IMR-90 (cell line): Measurements from ENCODE around the gene CCT3. TPM values are rescaled to one million over a fixed set of nuclear protein-coding genes. Genes with fewer than 3 reads are reported as not detected.

Experiments used
- ATAC-seq: fragments of 200-7000 bp; cut with Tn5 transposase; 2 replicates; pipeline ENCODE4 v1.9.1; 2020; ENCODE audit warnings: low read depth, mild to moderate bottlenecking, moderate library complexity
- BruUV-seq: library from RNA; stranded (reverse); fragments of 400-500 nt; replicated peaks from 2 replicates; lab custom pipeline; 2021; lab: Mats Ljungman, UMichigan
- CTCF ChIA-PET: fragments of 300-600 bp; formaldehyde crosslinking; extraction: SDS; loops from one replicate; lab custom pipeline; 2021; ENCODE audit warnings: antibody characterized with exemption; lab: Yijun Ruan, JAX
- POLR2A ChIA-PET: fragments of 300-600 bp; sonication (Branson Sonifier 250); formaldehyde crosslinking; loops from one replicate; lab custom pipeline; 2022; ENCODE audit warnings: antibody characterized with exemption; ENCODE audit not compliant: unreplicated experiment; lab: Charles Lee
- DNase-seq: peaks from one replicate; pipeline ENCODE4 v3.0.0; 2013
- H2AFZ ChIP-seq: replicated peaks from 2 replicates; pipeline ENCODE3; 2013; ENCODE audit warnings: low read length, mild to moderate bottlenecking; ENCODE audit not compliant: poor library complexity
- H2AK5ac ChIP-seq: 2 replicates; pipeline ENCODE4 v1.6.1; 2013; ENCODE audit warnings: low read depth, low read length, inconsistent platforms
- H2AK9ac ChIP-seq: replicated peaks from 2 replicates; pipeline ENCODE3; 2013; ENCODE audit warnings: mild to moderate bottlenecking, low read depth, low read length, moderate library complexity; ENCODE audit not compliant: poor library complexity
- H2BK120ac ChIP-seq: 2 replicates; pipeline ENCODE4 v1.6.1; 2013; ENCODE audit warnings: low read depth, low read length, inconsistent platforms
- H2BK15ac ChIP-seq: 3 replicates; pipeline ENCODE4 v1.6.1; 2013; ENCODE audit warnings: low read depth, low read length, inconsistent platforms
- H2BK20ac ChIP-seq: 2 replicates; pipeline ENCODE4 v1.6.1; 2013; ENCODE audit warnings: low read depth, mild to moderate bottlenecking, inconsistent platforms, low read length, moderate library complexity
- H2BK5ac ChIP-seq: 2 replicates; pipeline ENCODE4 v1.6.1; 2013; ENCODE audit warnings: mild to moderate bottlenecking, low read depth, low read length, inconsistent platforms; ENCODE audit not compliant: poor library complexity, severe bottlenecking
- H3K14ac ChIP-seq: replicated peaks from 2 replicates; pipeline ENCODE4 v1.6.1; 2013; ENCODE audit warnings: low read depth, low read length, inconsistent platforms
- H3K18ac ChIP-seq: 2 replicates; pipeline ENCODE4 v1.6.1; 2013; ENCODE audit warnings: low read depth, low read length, control low read depth
- H3K23ac ChIP-seq: 2 replicates; pipeline ENCODE4 v1.6.1; 2013; ENCODE audit warnings: low read depth, low read length, inconsistent platforms
- H3K27ac ChIP-seq: 2 replicates; pipeline ENCODE4 v1.5.1; 2013; ENCODE audit warnings: mild to moderate bottlenecking, control low read depth, low read length; ENCODE audit not compliant: insufficient read depth
- H3K27me3 ChIP-seq: 2 replicates; pipeline ENCODE4 v1.6.1; 2013; ENCODE audit warnings: low read length; ENCODE audit not compliant: control insufficient read depth, insufficient read depth
- H3K36me3 ChIP-seq: 2 replicates; pipeline ENCODE4 v1.6.1; 2013; ENCODE audit warnings: low read length, mixed read lengths; ENCODE audit not compliant: control insufficient read depth, insufficient read depth
- H3K4ac ChIP-seq: 2 replicates; pipeline ENCODE4 v1.6.1; 2013; ENCODE audit warnings: low read depth, low read length, inconsistent platforms
- H3K4me1 ChIP-seq: 2 replicates; pipeline ENCODE4 v1.6.1; 2013; ENCODE audit warnings: low read length, mixed read lengths; ENCODE audit not compliant: control insufficient read depth, insufficient read depth
- H3K4me2 ChIP-seq: 2 replicates; pipeline ENCODE4 v1.6.1; 2013; ENCODE audit warnings: low read depth, mild to moderate bottlenecking, control low read depth, low read length, moderate library complexity
- H3K4me3 ChIP-seq: 2 replicates; pipeline ENCODE4 v1.5.1; 2013; ENCODE audit warnings: low read depth, mild to moderate bottlenecking, control low read depth, low read length, moderate library complexity; ENCODE audit not compliant: insufficient read depth
- H3K56ac ChIP-seq: 2 replicates; pipeline ENCODE4 v1.6.1; 2013; ENCODE audit warnings: low read length, inconsistent platforms; ENCODE audit not compliant: insufficient read depth; ENCODE audit errors: extremely low read depth
- H3K79me1 ChIP-seq, 2 experiments: 2 replicates each; pipeline ENCODE4 v1.6.1; 2013; ENCODE audit warnings: low read length in 2 of 2, inconsistent platforms in 1 of 2, low read depth in 1 of 2
- H3K9ac ChIP-seq: 2 replicates; pipeline ENCODE4 v1.6.1; 2013; ENCODE audit warnings: low read depth, low read length, control low read depth
- H3K9me1 ChIP-seq: 2 replicates; pipeline ENCODE4 v1.6.1; 2013; ENCODE audit warnings: low read length, inconsistent platforms; ENCODE audit not compliant: insufficient read depth
- H3K9me3 ChIP-seq: 2 replicates; pipeline ENCODE4 v1.6.1; 2013; ENCODE audit warnings: low read length; ENCODE audit not compliant: control insufficient read depth, insufficient read depth
- H4K20me1 ChIP-seq: 2 replicates; pipeline ENCODE4 v1.6.1; 2013; ENCODE audit warnings: low read length, inconsistent platforms; ENCODE audit not compliant: insufficient read depth
- H4K5ac ChIP-seq: 2 replicates; pipeline ENCODE4 v1.6.1; 2013; ENCODE audit warnings: mild to moderate bottlenecking, low read depth, low read length, control low read depth
- H4K8ac ChIP-seq, 2 experiments: 2 replicates each; pipeline ENCODE4 v1.6.1; 2013; ENCODE audit warnings: low read depth in 2 of 2, low read length in 2 of 2, control low read depth in 1 of 2, inconsistent platforms in 1 of 2
- H4K91ac ChIP-seq: 2 replicates; pipeline ENCODE4 v1.6.1; 2013; ENCODE audit warnings: low read depth, low read length, inconsistent platforms; ENCODE audit not compliant: insufficient read depth
- BHLHE40 ChIP-seq: fragments of 150-350 bp; IDR thresholded peaks from 2 replicates; pipeline ENCODE4 v1.6.1; 2016; ENCODE audit warnings: mild to moderate bottlenecking, low read depth, low read length
- CEBPB ChIP-seq: IDR thresholded peaks from 2 replicates; pipeline ENCODE4 v1.6.1; 2012; ENCODE audit warnings: low read depth, low read length, improper control_type of control experiment
- CHD1 ChIP-seq: IDR thresholded peaks from 2 replicates; pipeline ENCODE4 v1.6.1; 2012; ENCODE audit warnings: low read depth, low read length, improper control_type of control experiment
- CTCF ChIP-seq: conservative IDR thresholded peaks from 2 replicates; pipeline ENCODE4 v1.5.1; 2012; ENCODE audit warnings: mild to moderate bottlenecking, low read depth, low read length, improper control_type of control experiment
- ELK1 ChIP-seq: fragments of 150-350 bp; IDR thresholded peaks from 2 replicates; pipeline ENCODE4 v1.6.1; 2016; ENCODE audit warnings: low read depth, mild to moderate bottlenecking, low read length, moderate library complexity, borderline replicate concordance
- FOS ChIP-seq: fragments of 150-350 bp; IDR thresholded peaks from 2 replicates; pipeline ENCODE4 v1.6.1; 2016; ENCODE audit warnings: low read depth, low read length
- MAZ ChIP-seq: IDR thresholded peaks from 2 replicates; pipeline ENCODE4 v1.6.1; 2012; ENCODE audit warnings: low read depth, mild to moderate bottlenecking, low read length, improper control_type of control experiment, moderate library complexity, borderline replicate concordance
- MXI1 ChIP-seq: IDR thresholded peaks from 2 replicates; pipeline ENCODE4 v1.6.1; 2012; ENCODE audit warnings: low read depth, mild to moderate bottlenecking, low read length, moderate library complexity, borderline replicate concordance
- NFE2L2 ChIP-seq: fragments of 150-350 bp; IDR thresholded peaks from 2 replicates; pipeline ENCODE4 v1.6.1; 2016; ENCODE audit warnings: low read depth, mild to moderate bottlenecking, low read length
- POLR2A ChIP-seq: IDR thresholded peaks from 2 replicates; pipeline ENCODE4 v1.6.1; 2012; ENCODE audit warnings: mild to moderate bottlenecking, low read depth, low read length
- RAD21 ChIP-seq: IDR thresholded peaks from 2 replicates; pipeline ENCODE4 v1.6.1; 2012; ENCODE audit warnings: low read length, improper control_type of control experiment
- RCOR1 ChIP-seq: IDR thresholded peaks from 2 replicates; pipeline ENCODE4 v1.6.1; 2012; ENCODE audit warnings: mild to moderate bottlenecking, low read length, improper control_type of control experiment; ENCODE audit not compliant: insufficient replicate concordance
- RFX5 ChIP-seq: IDR thresholded peaks from 2 replicates; pipeline ENCODE4 v1.8.0; 2012; ENCODE audit warnings: low read depth, mild to moderate bottlenecking, low read length, moderate library complexity
- SMC3 ChIP-seq: fragments of 150-350 bp; IDR thresholded peaks from 2 replicates; pipeline ENCODE4 v1.6.1; 2016; ENCODE audit warnings: low read depth, mild to moderate bottlenecking, antibody characterized with exemption, low read length, moderate library complexity
- USF2 ChIP-seq: fragments of 150-350 bp; IDR thresholded peaks from 2 replicates; pipeline ENCODE4 v1.6.1; 2017; ENCODE audit warnings: mild to moderate bottlenecking, antibody characterized with exemption, low read length, low read depth
- WGBS, 2 experiments: methylation state at CpG; one replicate each; pipeline versions ENCODE4 v1.1.5 to v1.1.7; 2013; ENCODE audit warnings: missing lambda C conversion rate in 2 of 2; ENCODE audit not compliant: insufficient read length in 1 of 2; ENCODE audit errors: extremely low coverage in 2 of 2; 5-methylcytosine and 5-hydroxymethylcytosine counted together
- dilution Hi-C: fragments of 300-500 bp; cut with HindIII; formaldehyde crosslinking; loops from one replicate; pipeline ENCODE4 v1.14.3; 2018; ENCODE audit warnings: low sequenced_read_pairs; ENCODE audit not compliant: unreplicated experiment
- in situ Hi-C: fragments of 300-500 bp; cut with MboI; formaldehyde crosslinking; loops from 3 replicates; pipeline ENCODE4 v1.14.3; 2019; ENCODE audit warnings: low sequenced_read_pairs, inconsistent platforms, mixed read lengths
- intact Hi-C: fragments of 100-400 bp; cut with micrococcal nuclease; formaldehyde crosslinking; loops from 2 replicates; pipeline ENCODE4 v1.10.0; 2022
- polyA plus RNA-seq, 3 experiments: library from polyadenylated mRNA; depleted of rRNA; stranded (reverse); fragments of >200 nt; gene quantifications; 2 replicates each; pipeline ENCODE4 v1.2.3, GENCODE V29; 2012; ENCODE audit warnings: low replicate concordance in 1 of 3
- total RNA-seq: library from RNA; depleted of rRNA; stranded (reverse); fragments of >200 nt; gene quantifications from 2 replicates; pipeline ENCODE4 v1.2.3, GENCODE V29; 2012

The CCT3 gene
- total and polyA plus RNA-seq, 2 of the 4 experiments (the other 2 are of a cell fraction) = 313 to 595 TPM

- H2BK5ac ChIP-seq = no peak overlapping the region
- no peak overlapping the region for H4K8ac ChIP-seq
- H2AK5ac ChIP-seq = no peak overlapping the region
- WGBS, 2 experiments = 80% methylated on average over 1 of the region's 6 CpGs; no CpG with 5 or more reads in 1 of the 2 experiments
- no peak overlapping the region for H2BK120ac ChIP-seq
- no peak overlapping the region for H3K4me3 ChIP-seq
- no peak overlapping the region for H3K56ac ChIP-seq
- no peak overlapping the region for H3K27ac ChIP-seq
- no peak overlapping the region for H2AK9ac ChIP-seq
- H3K9ac ChIP-seq = no peak overlapping the region
- H3K36me3 ChIP-seq = no peaks in the 10 kb centered on the region
- no peak overlapping the region for H2BK20ac ChIP-seq
- no peaks in the 10 kb centered on the region; the same call in 1 of the 2 replicates for H3K9me3 ChIP-seq
- H3K9me1 ChIP-seq = no peaks in the 10 kb centered on the region
- ChIA-PET CTCF (no interaction called here), POLR2A (no interaction called here)
- intact Hi-C loops = no loop called here
- TF ChIP-seq MAZ (no peak), FOS (no peak), CTCF (no peak), CHD1 (no peak), POLR2A (no peak), RFX5 (no peak), MXI1 (no peak), SMC3 (no peak), BHLHE40 (no peak), ELK1 (no peak), RCOR1 (no peak), RAD21 (no peak), CEBPB (no peak), NFE2L2 (no peak), USF2 (no peak)
- DNase-seq = no peak
- no peaks in the 10 kb centered on the region for H3K4me1 ChIP-seq
- no peak overlapping the region for H3K23ac ChIP-seq
- in situ Hi-C loops = no loop called here
- no peak overlapping the region for H2AFZ ChIP-seq
- H3K79me1 ChIP-seq = no peaks in the 10 kb centered on the region
- H2BK15ac ChIP-seq = no peak overlapping the region
- dilution Hi-C loops = no loop called here
- H3K4ac ChIP-seq = no peak overlapping the region
- no peak overlapping the region for H3K4me2 ChIP-seq
- H3K18ac ChIP-seq = no peak overlapping the region
- peaks cover 62% of the 10 kb centered on the region for H3K27me3 ChIP-seq
- H4K5ac ChIP-seq = no peak overlapping the region
- BruUV-seq = no TSS peak
- H4K20me1 ChIP-seq = no peaks in the 10 kb centered on the region; the same call in 1 of the 2 replicates
- ATAC-seq = no peak
- H4K91ac ChIP-seq = no peak overlapping the region
- no peak overlapping the region for H3K14ac ChIP-seq
Observed at GRCh38 chr1:156356262-156356874, 18.3 kb upstream of the CCT3 start.
